Measurements from ENCODE around the gene KCNH1.

- TF ChIP-seq EZH2 (IDR thresholded peaks at IDR 0.05) (no peak), CTCF (IDR thresholded peaks at IDR 0.05 in 2 of 3, conservative IDR thresholded peaks at IDR 0.05 in 1 of 3; ENCODE audit: borderline replicate concordance in 1 of 3, insufficient read depth in 1 of 3, low read depth in 2 of 3, low read length in 2 of 3) (no peak), POLR2A (IDR thresholded peaks at IDR 0.05; ENCODE audit: borderline replicate concordance, extremely low read depth, insufficient read depth, insufficient read length) (no peak), TCF7L2 (IDR thresholded peaks at IDR 0.05; ENCODE audit: borderline replicate concordance, extremely low read depth, insufficient read depth, insufficient read length) (no peak), SP1 (IDR thresholded peaks at IDR 0.05; ENCODE audit: low read depth) (no peak), POLR2AphosphoS5 (IDR thresholded peaks at IDR 0.05; ENCODE audit: low read depth, low read length) (no peak), MAX (IDR thresholded peaks at IDR 0.05) (no peak), REST (IDR thresholded peaks at IDR 0.05; ENCODE audit: low read depth) (no peak), RAD21 (IDR thresholded peaks at IDR 0.05; ENCODE audit: low read depth) (no peak), EZH2phosphoT487 (IDR thresholded peaks at IDR 0.05; ENCODE audit: borderline replicate concordance) (no peak), ZNF274 (IDR thresholded peaks at IDR 0.05; ENCODE audit: low read depth, low read length) (no peak), YY1 (IDR thresholded peaks at IDR 0.05; ENCODE audit: extremely low read depth, insufficient replicate concordance, low read depth, low read length) (no peak), SRF (IDR thresholded peaks at IDR 0.05; ENCODE audit: low read depth) (no peak)
Observed at GRCh38 chr1:211095381-211095780, 38.6 kb downstream of the KCNH1 start.

Data from HCT116 (cell line).